ENCODE results near the gene GPR146. TPM values are rescaled to one million over a fixed set of nuclear protein-coding genes. Genes with fewer than 3 reads are reported as not detected.

GPR146 gene
- polyA plus RNA-seq, 2 donors, result 4.5 to 6.3 TPM

- Histone ChIP-seq H3K36me3 (ENCODE audit: control insufficient read depth in 2 of 2, insufficient read depth in 2 of 2, low read length in 1 of 2) (peaks cover 0 to 13% of the 10 kb centered on the region in 2 donors), H3K4me3 (ENCODE audit: low read depth in 1 of 2, low read length in 2 of 2) (no peak overlapping the region), H3K27ac (ENCODE audit: low read depth in 2 of 2, low read length in 1 of 2) (no peak overlapping the region), H3K9me3 (ENCODE audit: control insufficient read depth in 2 of 2, insufficient read depth in 1 of 2, low read depth in 1 of 2, low read length in 1 of 2) (no peaks in the 10 kb centered on the region), H3K4me1 (ENCODE audit: control insufficient read depth in 2 of 2, insufficient read depth in 2 of 2, low read length in 1 of 2) (peaks cover 0 to 11% of the 10 kb centered on the region in 2 donors), H3K27me3 (ENCODE audit: control insufficient read depth in 1 of 2, insufficient read depth in 2 of 2, low read length in 2 of 2) (no peaks in the 10 kb centered on the region)
- 86 to 90% methylated on average over 25 of the region's 25 CpGs for WGBS, 2 donors
Measured at GRCh38 chr7:1024876-1025742, 19.2 kb upstream of the GPR146 start.

DNA sequence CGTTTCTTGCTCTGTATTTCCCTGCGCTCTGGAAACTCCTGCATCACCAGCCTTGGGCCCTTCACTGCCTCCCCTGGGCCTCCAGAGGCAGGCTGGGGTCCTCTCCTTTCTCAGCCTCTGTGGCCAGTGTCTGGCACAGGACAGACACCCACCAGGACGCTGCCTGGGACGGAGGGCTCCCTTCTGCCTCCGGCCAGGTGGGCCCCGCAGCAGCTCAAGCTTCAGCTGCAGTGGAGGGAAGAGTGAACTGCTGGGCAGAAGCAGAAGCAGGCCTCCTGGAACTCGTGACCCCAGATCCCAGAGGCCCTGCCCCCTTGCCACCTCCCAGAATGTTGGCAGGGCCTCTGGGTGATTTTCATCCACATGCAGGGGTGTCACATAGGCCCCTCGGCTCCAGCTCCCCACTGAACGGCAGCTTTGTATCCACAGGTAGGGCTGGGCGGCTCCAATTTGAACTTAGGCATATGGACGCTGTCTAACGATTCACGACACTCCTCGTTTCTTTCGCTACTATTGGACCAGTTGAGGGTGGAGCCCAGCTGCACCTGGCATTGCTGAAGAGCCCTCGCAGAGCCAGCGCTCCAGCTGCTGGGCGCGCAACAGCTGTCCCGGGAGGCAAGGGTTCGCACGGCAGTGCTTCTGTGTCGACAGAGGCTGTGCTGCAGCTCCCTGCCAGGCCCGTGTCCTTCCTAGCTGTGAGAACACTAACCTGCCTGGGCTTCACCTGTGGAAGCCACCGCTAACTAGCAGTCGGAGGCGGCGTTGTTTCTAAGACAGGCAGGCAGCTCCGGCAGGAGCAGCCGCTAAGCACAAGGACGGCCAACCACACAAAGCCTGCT is 18.4 kb upstream of the GPR146 start:
- H3K27ac ChIP-seq (ENCODE audit: low read depth in 2 of 2, low read length in 1 of 2), result no peak overlapping the region
- H3K4me3 ChIP-seq (ENCODE audit: low read depth in 1 of 2, low read length in 2 of 2), result no peak overlapping the region
- H3K27me3 ChIP-seq (ENCODE audit: control insufficient read depth in 1 of 2, insufficient read depth in 2 of 2, low read length in 2 of 2), result no peaks in the 10 kb centered on the region
- H3K36me3 ChIP-seq (ENCODE audit: control insufficient read depth in 2 of 2, insufficient read depth in 2 of 2, low read length in 1 of 2), result peaks cover 0 to 11% of the 10 kb centered on the region in 2 donors
- H3K9me3 ChIP-seq (ENCODE audit: control insufficient read depth in 2 of 2, insufficient read depth in 1 of 2, low read depth in 1 of 2, low read length in 1 of 2), result no peaks in the 10 kb centered on the region
- peaks cover 0 to 11% of the 10 kb centered on the region in 2 donors for H3K4me1 ChIP-seq (ENCODE audit: control insufficient read depth in 2 of 2, insufficient read depth in 2 of 2, low read length in 1 of 2)
- WGBS, 2 donors, result 76 to 91% methylated on average over 31 of the region's 31 CpGs

DNA sequence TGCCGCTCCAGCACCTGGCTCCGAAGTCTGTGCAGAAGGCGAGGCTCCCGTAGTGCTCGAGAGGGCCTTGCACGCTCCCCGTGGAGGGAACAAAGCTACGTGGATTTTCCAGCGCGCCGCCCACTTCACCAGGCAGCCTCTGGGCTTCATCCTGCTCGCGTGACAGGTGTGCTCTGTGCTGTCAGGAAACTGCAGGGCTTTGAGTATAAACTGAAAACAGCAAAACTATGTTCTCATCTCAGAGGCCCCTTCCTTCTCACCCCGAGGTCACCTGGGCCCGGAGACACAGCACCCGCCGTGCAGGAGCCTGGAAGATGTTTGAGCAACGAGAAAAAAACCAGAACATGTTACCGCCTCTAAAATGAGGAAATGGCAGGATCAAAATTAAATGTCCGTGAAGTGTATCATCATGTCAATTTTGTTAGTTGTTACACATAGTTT is 17.6 kb upstream of the GPR146 start:
- WGBS, 2 donors, result 85 to 91% methylated on average over 20 of the region's 20 CpGs
- Histone ChIP-seq H3K27me3 (ENCODE audit: control insufficient read depth in 1 of 2, insufficient read depth in 2 of 2, low read length in 2 of 2) (no peaks in the 10 kb centered on the region), H3K27ac (ENCODE audit: low read depth in 2 of 2, low read length in 1 of 2) (no peak overlapping the region), H3K4me1 (ENCODE audit: control insufficient read depth in 2 of 2, insufficient read depth in 2 of 2, low read length in 1 of 2) (peaks cover 0 to 11% of the 10 kb centered on the region in 2 donors), H3K9me3 (ENCODE audit: control insufficient read depth in 2 of 2, insufficient read depth in 1 of 2, low read depth in 1 of 2, low read length in 1 of 2) (no peaks in the 10 kb centered on the region), H3K4me3 (ENCODE audit: low read depth in 1 of 2, low read length in 2 of 2) (no peak overlapping the region), H3K36me3 (ENCODE audit: control insufficient read depth in 2 of 2, insufficient read depth in 2 of 2, low read length in 1 of 2) (peaks cover 0 to 9% of the 10 kb centered on the region in 2 donors)

GRCh38 chr7:1027242-1028043 is 16.9 kb upstream of the GPR146 start:
- H3K36me3 ChIP-seq (ENCODE audit: control insufficient read depth in 2 of 2, insufficient read depth in 2 of 2, low read length in 1 of 2), result peaks cover 0 to 6% of the 10 kb centered on the region in 2 donors
- no peaks in the 10 kb centered on the region for H3K27me3 ChIP-seq (ENCODE audit: control insufficient read depth in 1 of 2, insufficient read depth in 2 of 2, low read length in 2 of 2)
- 36 to 40% methylated on average over 69 of the region's 69 CpGs for WGBS, 2 donors
- H3K9me3 ChIP-seq (ENCODE audit: control insufficient read depth in 2 of 2, insufficient read depth in 1 of 2, low read depth in 1 of 2, low read length in 1 of 2), result no peaks in the 10 kb centered on the region
- H3K4me1 ChIP-seq (ENCODE audit: control insufficient read depth in 2 of 2, insufficient read depth in 2 of 2, low read length in 1 of 2), result peaks cover 0 to 11% of the 10 kb centered on the region in 2 donors
- peak overlapping the region; percentile 55 to 69 for H3K4me3 ChIP-seq (ENCODE audit: low read depth in 1 of 2, low read length in 2 of 2)
- H3K27ac ChIP-seq (ENCODE audit: low read depth in 2 of 2, low read length in 1 of 2), result peak overlapping the region; percentile 90

DNA sequence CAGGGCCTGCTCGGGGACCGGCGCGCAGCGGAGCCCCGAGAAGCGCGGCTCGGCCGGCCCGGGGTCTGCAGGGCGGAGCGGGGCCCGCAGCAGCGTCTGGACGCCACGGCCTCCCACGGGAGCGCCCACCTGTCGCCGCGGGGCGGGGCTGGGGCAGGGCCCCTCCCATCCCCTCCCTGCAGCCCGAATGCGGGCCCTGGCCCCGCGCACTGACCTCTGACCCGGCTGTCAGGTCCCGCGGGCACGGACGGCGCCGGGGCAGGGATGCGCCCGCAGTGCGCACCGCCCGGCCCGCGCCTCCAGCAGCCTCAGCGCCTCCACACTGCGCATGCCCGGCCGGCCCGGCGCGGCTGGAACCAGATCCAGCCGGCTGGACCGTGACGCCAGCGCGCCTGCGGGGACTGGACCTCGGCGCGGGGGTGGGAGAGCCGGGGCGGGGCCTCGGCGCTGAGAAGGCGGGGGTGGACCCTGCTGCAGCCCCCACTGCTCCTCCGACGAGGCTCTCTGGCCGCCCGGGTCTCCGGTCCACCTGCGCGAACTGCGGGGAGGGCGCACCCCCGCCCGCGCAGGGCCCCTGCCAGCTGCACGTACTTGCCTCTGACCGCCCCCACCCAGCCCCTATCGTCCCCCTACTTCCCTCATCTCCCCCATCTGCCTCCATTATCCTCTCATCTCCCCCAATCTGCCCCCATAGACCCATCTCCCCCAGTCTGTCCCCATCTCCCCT is 16.1 kb upstream of the GPR146 start:
- 1 to 3% methylated on average over 36 to 77 of the region's 77 CpGs for WGBS, 2 donors
- H3K4me3 ChIP-seq (ENCODE audit: low read depth in 1 of 2, low read length in 2 of 2), result peak overlapping the region; percentile 55 to 69
- peak overlapping the region; percentile 90 for H3K27ac ChIP-seq (ENCODE audit: low read depth in 2 of 2, low read length in 1 of 2)
- H3K27me3 ChIP-seq (ENCODE audit: control insufficient read depth in 1 of 2, insufficient read depth in 2 of 2, low read length in 2 of 2), result no peaks in the 10 kb centered on the region
- H3K36me3 ChIP-seq (ENCODE audit: control insufficient read depth in 2 of 2, insufficient read depth in 2 of 2, low read length in 1 of 2), result peaks cover 0 to 6% of the 10 kb centered on the region in 2 donors
- H3K4me1 ChIP-seq (ENCODE audit: control insufficient read depth in 2 of 2, insufficient read depth in 2 of 2, low read length in 1 of 2), result peaks cover 0 to 11% of the 10 kb centered on the region in 2 donors
- no peaks in the 10 kb centered on the region for H3K9me3 ChIP-seq (ENCODE audit: control insufficient read depth in 2 of 2, insufficient read depth in 1 of 2, low read depth in 1 of 2, low read length in 1 of 2)

DNA sequence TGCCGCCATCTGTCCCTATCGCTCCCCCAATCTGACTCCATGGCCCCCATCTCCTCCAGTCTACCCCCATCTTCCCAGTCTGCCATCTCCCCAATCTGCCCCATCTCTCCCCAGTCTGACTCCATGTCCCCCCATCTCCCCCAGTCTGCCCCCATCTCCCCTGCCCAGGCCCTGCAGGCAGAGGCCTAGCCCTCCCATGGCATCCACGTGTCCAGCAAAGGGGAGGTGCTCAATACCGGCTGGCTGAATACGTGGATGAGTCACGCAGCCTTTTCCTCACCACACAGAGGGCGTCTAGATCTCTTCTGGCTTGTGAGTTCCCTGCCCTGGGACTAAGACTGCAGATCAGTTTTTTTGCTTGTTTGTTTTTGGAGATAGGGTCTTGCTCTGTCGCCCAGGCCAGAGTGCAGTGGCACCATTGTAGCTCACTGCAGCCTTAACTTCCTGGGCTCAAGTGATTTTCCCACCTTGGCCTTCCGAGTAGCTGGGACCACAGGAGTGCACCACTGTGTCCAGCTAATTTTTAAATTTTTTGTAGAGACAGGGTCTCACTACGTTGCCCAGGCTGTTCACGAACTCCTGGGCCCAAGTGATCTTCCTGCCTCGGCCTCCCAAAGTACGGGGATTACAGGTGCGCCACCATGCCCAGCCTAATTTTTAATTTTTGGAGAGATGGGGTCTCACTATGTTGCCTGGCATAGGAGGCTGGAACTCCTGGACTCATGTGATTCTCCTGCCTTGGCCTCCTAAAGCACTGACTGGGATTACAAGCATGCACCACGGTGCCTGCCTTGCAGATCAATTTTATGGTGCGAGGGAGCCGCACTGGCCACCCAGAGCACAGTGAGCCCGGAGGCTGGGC is 15.3 kb upstream of the GPR146 start:
- Histone ChIP-seq H3K36me3 (ENCODE audit: control insufficient read depth in 2 of 2, insufficient read depth in 2 of 2, low read length in 1 of 2) (peaks cover 0 to 6% of the 10 kb centered on the region in 2 donors), H3K9me3 (ENCODE audit: control insufficient read depth in 2 of 2, insufficient read depth in 1 of 2, low read depth in 1 of 2, low read length in 1 of 2) (no peaks in the 10 kb centered on the region), H3K4me1 (ENCODE audit: control insufficient read depth in 2 of 2, insufficient read depth in 2 of 2, low read length in 1 of 2) (peaks cover 0 to 11% of the 10 kb centered on the region in 2 donors), H3K27ac (ENCODE audit: low read depth in 2 of 2, low read length in 1 of 2) (peak overlapping the region; percentile 90), H3K4me3 (ENCODE audit: low read depth in 1 of 2, low read length in 2 of 2) (peak overlapping the region; percentile 55 to 69), H3K27me3 (ENCODE audit: control insufficient read depth in 1 of 2, insufficient read depth in 2 of 2, low read length in 2 of 2) (no peaks in the 10 kb centered on the region)
- 53 to 55% methylated on average over 18 of the region's 18 CpGs for WGBS, 2 donors

GRCh38 chr7:1029637-1030443 is 14.5 kb upstream of the GPR146 start:
- peaks cover 0 to 11% of the 10 kb centered on the region in 2 donors for H3K4me1 ChIP-seq (ENCODE audit: control insufficient read depth in 2 of 2, insufficient read depth in 2 of 2, low read length in 1 of 2)
- no peaks in the 10 kb centered on the region for H3K9me3 ChIP-seq (ENCODE audit: control insufficient read depth in 2 of 2, insufficient read depth in 1 of 2, low read depth in 1 of 2, low read length in 1 of 2)
- H3K27me3 ChIP-seq (ENCODE audit: control insufficient read depth in 1 of 2, insufficient read depth in 2 of 2, low read length in 2 of 2), result no peaks in the 10 kb centered on the region
- H3K36me3 ChIP-seq (ENCODE audit: control insufficient read depth in 2 of 2, insufficient read depth in 2 of 2, low read length in 1 of 2), result peaks cover 0 to 6% of the 10 kb centered on the region in 2 donors
- H3K27ac ChIP-seq (ENCODE audit: low read depth in 2 of 2, low read length in 1 of 2), result no peak overlapping the region
- WGBS, 2 donors, result 93 to 94% methylated on average over 33 of the region's 33 CpGs
- H3K4me3 ChIP-seq (ENCODE audit: low read depth in 1 of 2, low read length in 2 of 2), result no peak overlapping the region
